ENCODE measurements around the gene MRPS7.
A peak's percentile ranks its signal among the peaks of the same experiment; 100 is the strongest.
"Not testable (repeated sequence)": the region's sequence is repeated elsewhere in the genome, so short reads cannot be mapped to it uniquely, and the experiment has no call there.

Gene MRPS7

DNA sequence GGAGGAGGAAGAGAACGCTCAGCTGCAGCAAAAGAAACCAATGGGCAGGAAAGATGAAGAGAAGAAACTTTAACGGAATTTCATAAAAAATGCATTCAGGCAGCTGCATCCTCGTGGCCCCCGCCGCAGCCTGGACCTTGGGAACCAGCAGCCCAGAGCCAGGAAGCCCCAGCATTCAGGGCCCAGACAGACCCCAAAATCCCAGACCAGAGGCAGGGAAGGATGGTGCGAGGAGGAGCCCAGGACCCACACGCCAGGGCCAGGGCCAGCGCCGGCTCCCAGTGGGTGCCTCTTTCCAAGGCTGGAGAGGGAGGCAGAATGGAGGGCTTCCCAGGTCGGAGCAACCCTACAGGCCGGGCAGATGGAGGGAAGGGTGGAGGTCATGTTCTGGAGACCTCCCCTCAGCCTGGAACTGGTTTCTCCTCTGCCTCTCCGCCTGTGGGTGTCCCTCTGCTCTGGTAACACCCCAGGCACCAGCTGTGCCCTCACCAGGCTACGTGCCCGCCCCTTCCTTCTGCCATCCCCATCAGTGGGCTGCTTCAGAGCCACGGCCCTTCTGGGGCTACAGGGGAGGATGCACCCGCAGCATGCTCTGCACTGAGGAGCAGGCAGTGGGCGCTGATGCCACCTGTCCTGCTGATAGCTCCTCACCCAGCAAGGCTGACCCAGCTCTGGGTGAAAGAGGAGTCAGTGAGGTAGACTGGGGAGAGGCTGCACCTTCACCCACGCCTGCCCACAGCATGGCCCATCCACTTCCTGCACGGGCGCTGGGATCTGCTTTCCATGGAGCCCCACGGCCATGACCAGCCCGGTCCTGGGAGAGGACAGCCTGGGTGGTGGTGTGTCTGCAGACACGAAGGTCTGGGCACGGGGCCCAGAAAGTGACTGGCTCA is 10.5 kb downstream of the MRPS7 start:
- no peak for DNase-seq

DNA sequence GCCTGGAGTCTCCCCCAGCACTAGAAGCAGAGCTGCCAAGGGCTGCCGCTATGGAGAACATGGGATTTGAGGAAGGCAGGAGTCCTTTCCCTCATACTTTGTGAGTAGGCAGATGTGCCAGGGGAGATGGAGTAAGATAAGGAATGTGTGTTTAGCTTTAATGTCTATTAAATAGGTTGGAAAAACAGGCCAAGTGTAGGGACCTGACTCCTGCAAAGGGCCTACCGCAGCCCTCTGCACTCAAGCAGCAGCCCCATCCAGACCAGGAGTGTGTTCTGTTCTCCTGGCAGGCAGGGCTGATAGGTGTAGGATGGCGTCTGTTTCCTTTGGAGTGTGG is 11.1 kb downstream of the MRPS7 start:
- DNase-seq: no peak

DNA sequence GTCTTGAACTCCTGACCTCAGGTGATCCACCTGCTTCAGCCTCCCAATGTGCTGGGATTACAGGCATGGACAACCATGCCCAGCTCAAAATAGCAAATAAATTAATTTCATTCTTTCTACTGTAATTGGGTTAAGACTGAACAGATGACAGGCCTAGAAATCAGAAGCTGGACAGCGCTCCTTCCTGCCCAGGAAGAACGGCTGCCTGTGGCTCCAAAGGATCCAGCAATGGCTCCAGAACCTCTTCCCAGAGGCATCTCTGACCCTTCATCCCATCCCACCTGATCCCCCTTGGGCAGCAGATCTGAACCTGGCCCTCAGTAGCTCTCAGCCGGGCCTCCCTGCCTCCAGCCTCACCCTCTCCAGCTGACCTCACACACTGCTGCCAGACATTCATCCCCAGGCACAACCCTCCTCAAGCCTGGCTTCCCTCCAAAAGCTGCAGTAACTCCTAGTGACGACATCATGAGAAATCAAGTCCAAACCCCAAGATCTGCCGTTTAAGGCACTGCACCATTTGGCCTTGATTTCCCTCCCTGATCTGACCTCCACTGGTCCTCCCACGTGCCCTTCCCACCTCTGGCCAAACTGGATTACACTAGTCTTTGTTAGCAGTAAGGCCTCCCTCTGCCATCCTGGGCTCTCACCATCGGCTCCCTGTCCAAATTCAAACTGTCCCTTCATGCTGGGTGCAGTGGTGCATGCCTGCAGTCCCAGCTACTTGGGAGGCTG is 12.5 kb downstream of the MRPS7 start:
- no peak for DNase-seq

DNA sequence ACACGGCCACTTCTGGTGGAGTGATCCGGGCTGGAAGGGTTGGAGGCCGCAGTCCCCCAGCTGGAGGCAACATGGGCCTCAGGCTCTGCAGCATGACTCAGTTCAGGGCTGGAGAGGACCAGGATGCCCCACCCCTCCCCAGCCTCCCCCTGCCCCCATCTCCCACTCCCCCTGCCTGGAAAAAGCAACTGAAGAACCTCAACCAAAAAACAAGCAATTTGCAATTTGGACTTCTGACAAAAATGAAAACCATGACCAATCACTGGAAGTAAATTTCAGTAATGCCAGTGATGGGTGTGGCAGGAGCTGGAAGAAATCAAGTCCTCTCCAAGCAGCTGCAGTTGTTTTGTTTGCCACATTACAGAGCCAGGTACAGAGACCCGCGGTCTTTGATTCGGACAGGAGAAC is 16.0 kb downstream of the MRPS7 start:
- DNase-seq: no peak

DNA sequence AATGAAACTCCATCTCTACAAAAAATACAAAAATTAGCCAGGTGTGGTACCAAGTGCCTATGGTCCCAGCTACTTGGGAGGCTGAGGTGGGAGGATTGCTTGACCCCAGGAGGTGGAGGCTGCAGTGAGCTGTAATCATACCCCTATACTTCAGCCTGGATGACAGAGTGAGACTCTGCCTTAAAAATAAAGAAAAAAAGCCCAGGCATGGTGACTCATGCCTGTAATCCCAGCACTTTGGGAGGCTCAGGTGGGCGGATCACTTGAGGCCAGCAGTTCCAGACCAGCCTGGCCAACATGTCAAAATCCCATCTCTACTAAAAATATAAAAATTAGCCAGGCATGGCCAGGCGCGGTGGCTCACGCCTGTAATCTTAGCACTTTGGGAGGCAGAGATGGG is 18.5 kb downstream of the MRPS7 start:
- not testable (repeated sequence) for DNase-seq

DNA sequence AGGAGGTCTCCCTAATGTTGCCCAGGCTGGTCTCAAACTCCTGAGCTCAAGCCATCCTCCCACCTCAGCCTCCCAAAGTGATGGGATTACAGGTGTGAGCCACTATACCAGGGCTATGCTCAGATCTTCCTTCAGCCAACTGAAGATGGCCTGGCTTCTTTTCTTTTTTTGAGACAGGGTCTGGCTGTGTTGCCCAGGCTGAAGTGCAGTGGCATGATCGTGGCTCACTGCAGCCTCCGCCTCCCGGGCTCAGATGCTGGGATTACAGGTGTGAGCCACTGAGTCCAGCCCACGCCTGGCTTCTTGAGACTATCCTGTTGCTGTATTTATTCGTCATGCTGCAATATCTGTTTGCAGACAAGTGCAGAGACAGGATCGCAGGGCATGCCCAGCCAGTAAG is 23.4 kb downstream of the MRPS7 start:
- no peak for DNase-seq

DNA sequence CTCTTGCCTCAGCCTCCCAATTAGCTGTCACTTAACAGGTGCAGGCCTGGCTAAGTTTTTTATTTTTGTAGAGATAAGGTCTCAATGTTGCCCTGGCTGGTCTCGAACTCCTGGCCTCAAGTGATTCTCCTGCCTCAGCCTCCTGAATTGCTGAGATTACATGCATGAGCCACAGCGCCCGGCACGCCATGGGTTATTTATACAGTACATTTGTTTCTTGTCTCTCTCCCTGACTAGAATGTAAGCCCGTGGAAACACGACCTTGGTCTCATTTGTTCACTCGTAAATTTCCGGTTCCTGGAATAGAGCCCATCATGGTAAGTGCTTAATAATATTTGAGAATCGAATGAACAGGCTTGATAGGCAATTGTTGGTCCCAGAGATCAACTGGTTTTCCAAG is 25.5 kb downstream of the MRPS7 start:
- no peak for DNase-seq

DNA sequence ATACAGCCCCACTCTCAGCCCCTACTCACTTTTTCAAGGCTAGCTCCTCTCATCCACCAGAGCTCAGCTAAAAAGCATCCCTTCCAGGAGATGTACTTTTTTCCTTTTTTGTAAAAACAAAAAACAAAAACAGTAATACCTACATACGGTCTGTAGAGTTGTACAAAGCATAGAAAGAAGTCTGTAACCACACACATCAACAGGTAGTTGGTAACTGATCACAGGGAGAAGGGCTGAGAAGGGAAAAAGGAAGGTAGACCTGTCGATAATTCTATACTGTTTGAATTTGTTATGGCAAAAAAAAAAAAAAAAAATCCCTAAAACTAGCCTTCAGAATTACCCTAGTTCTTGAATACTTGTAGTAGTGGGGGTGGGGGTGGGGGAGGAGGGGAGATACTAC is 26.7 kb downstream of the MRPS7 start:
- DNase-seq: no peak

DNA sequence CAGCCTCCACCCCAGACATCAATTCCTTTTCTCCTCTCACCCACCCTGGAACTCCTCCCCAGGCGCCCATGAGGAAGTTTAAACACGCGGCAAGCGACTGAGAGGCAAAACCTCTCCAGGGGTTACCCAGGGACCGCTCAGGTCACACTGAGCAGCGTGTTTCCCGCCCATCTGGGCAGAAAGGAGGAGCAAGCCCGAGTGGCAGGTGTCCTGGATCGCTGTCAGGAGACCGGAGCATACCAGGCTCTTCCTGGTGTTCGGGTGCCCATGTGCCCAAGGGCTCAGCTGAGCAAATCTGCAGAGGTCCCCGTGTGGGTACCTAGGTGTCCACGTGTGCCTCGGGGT is 27.1 kb downstream of the MRPS7 start:
- DNase-seq: peak; percentile 72

DNA sequence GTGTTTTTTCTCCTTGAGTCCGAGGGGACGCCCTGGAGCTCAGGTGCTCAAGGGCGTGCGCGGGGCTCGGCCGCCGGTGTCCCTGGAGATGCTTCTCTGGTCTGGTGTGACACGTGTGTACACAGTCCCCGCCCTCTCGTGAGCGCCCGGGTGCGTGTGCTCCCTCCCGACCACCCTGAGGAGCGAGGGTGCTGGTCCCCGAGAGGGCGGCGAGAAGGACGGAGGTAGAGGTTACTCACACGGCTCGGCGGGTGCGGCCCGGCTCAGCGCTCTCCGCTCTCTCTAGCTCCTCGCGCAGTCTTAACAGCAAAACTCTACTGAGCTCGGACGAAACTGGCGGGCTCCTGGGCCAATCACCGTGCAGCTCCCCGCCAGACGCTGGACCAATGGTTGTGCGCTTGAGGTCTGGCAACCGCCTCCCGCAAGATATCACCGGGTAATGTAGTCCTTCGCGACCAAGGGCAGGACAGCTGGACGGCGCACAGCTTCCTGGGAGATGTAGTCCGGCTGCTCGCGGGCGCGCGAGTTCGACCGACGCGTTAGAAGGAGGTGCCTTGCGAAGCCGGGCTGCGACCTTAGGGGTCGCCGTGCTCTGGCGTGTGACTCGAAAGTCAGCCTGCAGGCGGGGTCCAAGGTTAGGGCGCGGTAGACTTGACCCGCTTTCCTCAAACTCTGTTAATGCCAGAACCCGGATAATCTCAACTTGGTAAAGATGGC is 27.6 kb downstream of the MRPS7 start, which contains the start of gene SLC25A19:
Gene SLC25A19, minus strand, starts transcription at position 319 of the 717 bp plus-strand sequence. CDS start 2,669 bp downstream, outside the sequence.
- peak; percentile 99 for DNase-seq

DNA sequence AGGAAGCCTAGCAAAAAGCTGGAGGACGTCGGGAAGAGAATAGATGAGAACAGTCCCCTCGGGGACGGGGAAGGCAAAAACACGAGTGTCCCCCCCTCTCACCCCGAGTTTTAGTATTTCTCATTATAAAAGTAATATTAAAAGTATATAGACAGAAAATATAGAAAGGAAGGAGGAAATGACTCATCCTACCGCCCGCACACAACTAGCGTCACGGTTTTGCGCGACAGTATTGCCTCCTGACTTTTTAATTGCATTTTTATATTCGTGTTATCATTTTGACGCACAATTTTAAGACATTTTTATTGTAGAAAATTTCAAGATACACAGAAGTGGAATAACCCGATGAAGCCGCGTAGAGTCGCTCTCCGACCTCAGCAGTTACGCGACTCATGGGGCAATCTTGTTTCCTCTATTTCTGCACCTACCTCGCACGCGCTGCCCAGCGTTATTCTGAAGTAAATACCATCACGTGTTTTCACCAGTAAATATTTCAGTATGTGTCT is 28.2 kb downstream of the MRPS7 start:
- DNase-seq: no peak

DNA sequence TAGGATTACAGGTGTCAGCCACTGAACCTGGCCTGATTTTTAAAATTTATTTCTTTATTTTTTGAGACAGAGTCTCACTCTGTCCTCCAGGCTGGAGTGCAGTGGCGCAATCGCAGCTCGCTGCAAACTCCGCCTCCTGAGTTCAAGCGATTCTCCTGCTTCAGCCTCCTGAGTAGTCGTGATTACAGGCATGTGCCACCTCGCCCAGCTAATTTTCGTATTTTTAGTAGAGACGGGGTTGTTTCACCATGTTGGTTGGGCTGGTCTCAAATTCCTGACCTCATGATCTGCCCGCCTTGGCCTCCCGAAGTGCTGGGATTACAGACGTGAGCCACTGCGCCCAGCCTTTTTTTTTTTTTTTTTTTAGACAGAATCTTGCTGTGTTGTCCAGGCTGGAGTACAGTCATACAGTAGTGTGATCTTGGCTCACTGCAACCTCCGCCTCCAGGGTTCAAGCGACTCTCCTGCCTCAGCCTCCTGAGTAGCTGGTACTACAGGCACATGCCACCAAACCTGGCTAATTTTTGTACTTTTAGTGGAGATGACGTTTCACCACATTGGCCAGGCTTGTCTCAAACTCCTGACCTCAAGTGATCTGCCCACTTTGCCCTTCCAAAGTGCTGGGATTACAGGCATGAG is 31.2 kb downstream of the MRPS7 start:
- DNase-seq: not testable (repeated sequence)

DNA sequence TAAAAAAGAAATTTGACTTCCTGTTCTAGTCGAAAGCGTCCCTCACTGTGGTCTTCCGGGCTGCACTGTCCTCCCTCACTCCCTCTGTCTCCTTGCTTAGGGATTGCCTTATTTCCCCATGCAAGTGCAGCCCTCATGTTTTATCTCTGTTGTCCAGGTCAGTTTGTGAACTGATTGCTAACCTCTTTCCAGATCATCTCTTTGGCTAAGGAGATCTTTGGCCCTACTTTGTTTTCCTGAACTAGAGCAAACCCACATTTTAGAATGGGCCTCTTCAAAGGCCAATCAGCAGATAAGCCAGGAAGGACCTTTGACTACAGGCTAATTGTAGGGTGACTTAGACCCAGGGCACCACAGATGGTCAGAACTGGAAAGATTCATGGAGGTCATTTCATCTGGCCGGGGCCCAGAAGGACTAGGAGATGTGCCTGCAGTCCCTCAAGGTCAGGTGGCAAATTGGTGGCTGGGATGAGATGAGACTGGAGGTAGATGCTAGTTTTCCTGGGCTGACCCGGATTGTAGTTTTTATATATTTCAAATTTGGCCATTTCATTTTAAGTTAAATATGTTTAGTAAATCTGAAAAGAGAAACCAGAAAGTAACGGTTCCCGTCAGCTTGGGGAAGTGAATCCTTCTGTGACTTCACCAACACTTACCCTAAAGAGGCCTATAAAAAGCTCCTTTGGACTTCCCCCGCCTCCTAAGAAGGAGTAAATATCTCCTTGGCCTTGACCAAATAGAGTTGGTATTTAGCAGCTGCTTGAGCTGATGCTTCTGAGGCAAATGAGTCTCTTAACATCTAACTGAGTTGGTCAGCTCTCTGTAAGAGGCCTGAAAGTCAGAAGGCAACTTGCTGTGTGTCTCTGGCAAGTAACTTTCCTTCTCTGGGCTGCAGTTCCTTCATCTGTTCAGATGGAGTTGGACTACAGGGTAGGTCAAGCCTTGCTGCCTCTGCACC is 33.8 kb downstream of the MRPS7 start:
- DNase-seq: no peak

DNA sequence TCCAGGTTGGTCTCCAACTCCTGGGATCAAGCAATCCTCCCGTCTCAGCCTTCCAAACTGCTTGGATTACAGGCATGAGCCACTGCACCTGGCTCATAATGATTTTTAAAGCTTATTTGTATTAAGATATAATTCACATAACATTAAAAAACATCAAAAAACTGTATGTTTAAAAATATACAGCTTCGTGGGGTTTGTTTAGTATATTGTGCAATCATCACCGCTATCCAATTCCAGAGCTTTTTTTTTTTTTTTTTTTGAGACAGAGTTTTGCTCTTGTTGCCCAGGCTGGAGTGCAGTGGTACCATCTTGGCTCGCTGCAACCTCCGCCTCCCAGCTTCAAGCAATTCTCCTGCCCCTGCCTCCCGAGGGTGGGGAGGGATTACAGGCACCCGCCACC is 38.6 kb downstream of the MRPS7 start:
- no peak for DNase-seq

DNA sequence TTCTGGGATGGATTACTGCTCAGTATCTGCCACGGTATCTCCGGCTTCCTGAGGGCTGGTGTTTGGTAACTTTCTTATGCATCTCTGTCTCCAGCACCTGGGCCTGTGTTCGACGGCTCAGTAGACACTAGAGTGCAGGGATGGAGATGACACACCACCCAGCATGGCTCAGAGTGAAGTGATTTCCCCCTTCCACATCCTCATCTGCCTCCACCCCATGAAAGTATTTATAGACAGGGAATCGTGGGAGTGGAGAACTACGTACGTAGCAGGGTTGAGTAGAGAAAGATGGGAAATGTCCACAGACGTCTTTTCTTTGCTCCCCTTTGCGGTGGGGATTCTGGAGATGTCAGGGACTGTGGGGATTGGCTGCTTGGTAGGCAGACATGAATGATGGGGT is 39.4 kb downstream of the MRPS7 start:
- DNase-seq: no peak

DNA sequence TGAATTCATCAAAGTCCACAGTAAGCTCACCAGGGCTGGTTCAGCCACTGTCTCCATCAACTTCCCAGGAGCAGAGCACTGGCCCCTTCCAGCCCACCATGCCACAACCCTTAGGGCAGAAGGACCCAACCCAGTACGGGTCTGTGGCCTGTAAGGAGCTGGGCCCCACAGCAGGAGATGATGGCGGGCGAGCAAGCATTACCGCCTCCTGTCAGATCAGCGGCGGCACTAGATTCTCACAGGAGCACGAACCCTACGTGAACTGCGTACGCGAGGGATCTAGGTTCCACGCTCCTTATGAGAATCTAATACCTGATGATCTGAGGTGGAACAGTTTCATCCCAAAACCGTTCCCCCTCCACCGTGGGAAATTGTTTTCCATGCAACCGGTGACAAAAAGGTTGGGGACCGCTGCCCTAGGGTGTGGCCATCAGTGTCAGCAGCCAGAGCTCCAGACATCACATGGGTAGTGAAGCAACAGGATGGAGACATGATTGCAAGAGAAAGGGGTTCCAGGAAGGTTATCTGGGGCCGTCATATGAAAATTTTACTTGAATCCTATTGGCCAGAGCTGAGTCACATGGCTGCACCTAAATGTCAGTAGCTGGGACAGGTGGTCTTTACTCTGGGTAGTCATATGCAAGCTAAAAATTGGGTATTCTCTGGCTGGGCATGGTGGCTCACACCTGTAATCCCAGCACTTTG is 40.0 kb downstream of the MRPS7 start:
- DNase-seq: no peak

DNA sequence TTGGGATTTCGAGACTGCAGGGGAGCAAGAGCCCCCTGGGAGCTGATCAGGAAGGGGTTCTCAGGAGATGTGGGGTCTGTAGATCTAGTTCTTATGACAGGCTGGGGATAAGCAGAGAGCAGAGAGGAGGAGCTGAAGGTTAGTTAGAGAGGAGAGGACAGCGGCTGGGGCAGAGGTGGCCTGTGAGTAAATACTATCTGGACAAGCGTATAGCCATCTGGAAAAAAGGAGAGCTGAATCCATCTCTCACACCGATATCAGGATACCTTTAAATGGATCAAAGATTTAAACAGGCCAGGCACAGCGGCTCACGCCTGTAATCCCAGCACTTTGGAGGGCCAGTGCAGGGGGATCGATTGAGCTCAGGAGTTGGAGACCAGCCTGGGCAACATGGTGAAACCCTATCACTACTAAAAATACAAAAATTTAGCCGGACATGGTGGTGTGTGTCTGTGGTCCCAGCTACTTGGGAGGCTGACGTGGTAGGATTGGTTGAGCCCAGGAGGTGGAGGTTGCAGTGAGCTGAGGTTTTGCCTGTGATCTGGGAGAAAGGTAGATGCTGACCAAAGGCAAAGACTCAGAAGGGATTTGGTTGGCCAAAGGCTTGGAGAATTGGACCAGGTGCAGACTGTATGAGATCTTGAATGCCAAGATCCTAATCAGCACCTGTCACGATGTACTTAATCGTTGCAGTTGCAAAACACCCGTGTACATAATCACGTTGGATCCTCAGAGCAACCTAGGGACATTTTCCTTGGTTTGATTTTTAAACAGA is 46.5 kb downstream of the MRPS7 start:
- no peak for DNase-seq

DNA sequence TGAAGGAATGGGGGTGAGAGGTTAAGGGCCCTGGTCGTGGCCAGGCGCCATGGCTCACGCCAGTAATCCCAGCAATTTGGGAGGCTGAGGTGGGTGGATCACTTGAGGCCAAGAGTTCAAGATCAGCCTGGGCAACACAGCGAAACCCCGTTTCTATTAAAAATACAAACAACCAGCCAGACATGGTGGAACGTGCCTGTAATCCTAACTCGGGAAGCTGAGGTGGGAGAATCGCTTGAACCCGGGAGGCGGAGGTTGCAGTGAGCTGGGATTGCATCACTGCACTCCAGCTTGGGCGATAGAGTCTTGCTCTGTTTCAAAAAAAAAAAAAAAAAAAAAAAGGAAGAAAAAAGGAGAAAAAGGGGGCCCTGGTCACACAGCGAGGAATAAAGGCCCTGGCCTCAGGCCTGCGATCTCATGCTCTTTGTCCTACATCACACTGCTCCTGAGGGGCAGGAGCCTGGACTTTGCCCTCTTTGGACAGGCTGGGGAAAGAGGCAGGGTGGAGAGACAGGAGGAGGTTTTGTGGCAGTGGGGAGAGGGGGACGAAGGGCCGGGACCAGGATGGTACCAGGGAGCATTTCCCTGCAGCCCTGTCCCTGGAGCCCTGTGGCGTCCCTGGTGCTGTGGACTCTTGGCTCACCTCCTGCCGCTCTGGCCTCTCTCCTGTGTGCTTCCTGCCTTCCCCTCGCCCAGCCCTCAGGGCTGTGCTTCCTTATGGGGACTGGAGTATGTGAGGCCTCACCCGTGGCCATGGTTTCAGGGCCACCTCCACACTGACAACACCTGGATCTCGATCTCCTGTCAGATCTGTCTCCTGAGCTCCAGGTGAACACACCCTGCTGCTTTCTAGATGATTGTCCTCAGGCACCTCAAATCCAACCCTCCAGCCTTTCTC is 47.3 kb downstream of the MRPS7 start:
- no peak for DNase-seq

DNA sequence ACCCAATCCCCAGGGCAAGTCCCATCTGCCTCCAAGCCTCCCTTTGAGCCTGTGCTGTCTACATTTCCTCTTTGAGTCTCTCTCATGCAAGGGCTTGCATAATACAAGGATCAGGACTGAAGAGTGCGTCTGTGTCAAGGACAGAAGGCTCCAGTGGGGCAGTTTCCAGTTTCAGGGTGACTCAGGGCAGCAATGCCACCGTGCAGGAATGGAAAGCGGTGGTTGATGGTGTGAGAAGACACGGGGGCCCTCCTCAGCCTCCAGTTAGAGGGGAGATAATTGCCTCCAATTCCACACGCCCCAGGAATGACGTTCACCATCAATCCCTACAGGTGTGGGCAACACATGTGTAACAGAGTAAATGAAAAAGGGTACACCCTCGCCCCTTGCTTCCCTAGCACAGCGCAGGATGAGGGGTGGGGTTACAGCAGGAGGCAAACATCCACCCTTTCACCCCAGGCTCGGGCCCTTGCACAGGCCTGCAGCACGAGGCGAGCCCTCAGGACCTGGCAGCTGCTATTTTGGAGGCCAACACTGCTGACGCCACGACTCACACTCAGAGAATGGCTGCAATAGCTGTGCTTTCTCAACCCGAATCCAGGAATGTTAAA is 52.4 kb downstream of the MRPS7 start:
- DNase-seq: no peak

Measured in NCI-H1436 (cell line).